Skin of body (tissue), 1 donor: ENCODE data around the gene PTH2R. TPM values are rescaled to one million over a fixed set of nuclear protein-coding genes. Genes with fewer than 3 reads are reported as not detected.

Experiments
- total RNA-seq: library from RNA; depleted of rRNA; stranded (reverse); fragments of >200 nt; gene quantifications from one replicate; pipeline ENCODE4 v1.2.3, GENCODE V29; 2014

PTH2R gene
- total RNA-seq, 1 donor from 2014 or later = 0.10 TPM

Other genes starting within 250 kb of the PTH2R start
- not detected for gene CRYGA, start 243.2 kb upstream of the PTH2R start, total RNA-seq
- gene C2orf80, start 216.8 kb upstream of the PTH2R start, total RNA-seq = not detected
- 70.6 TPM for gene IDH1, start 151.7 kb upstream of the PTH2R start, total RNA-seq
- 33.3 TPM for gene PIKFYVE, start 140.5 kb upstream of the PTH2R start, total RNA-seq